Mononuclear cell (primary cell): ENCODE measurements around the gene TBC1D12. TPM values are rescaled to one million over a fixed set of nuclear protein-coding genes. Genes with fewer than 3 reads are reported as not detected.

Experiments used
- total RNA-seq: library from RNA; depleted of rRNA; stranded (reverse); fragments of >200 nt; gene quantifications from one replicate; pipeline ENCODE4 v1.2.3, GENCODE V29; 2012

Gene TBC1D12
- total RNA-seq, 1 donor = 18.2 TPM

Other genes starting within 250 kb of the TBC1D12 start
- 11.2 TPM for gene NOC3L, start 39.6 kb upstream of the TBC1D12 start, total RNA-seq
- 19.7 TPM for gene HELLS, start 143.2 kb downstream of the TBC1D12 start, total RNA-seq